Fibroblast of lung (primary cell): Measurements from ENCODE around the gene UBQLNL. TPM values are rescaled to one million over a fixed set of nuclear protein-coding genes. Genes with fewer than 3 reads are reported as not detected.

Source experiments
- DNase-seq, 2 donors: peaks; one replicate each; pipeline versions ENCODE4 v3.0.0 to v3.0.0-alpha.2; 2010; ENCODE audit warnings: low read depth in 2 of 2
- H2AFZ ChIP-seq: 2 replicates; pipeline ENCODE4 v1.5.1; 2012; ENCODE audit warnings: low read length, control low read depth, inconsistent platforms
- H3K27ac ChIP-seq: 2 replicates; pipeline ENCODE4 v1.5.1; 2011; ENCODE audit warnings: low read length, control low read depth; ENCODE audit not compliant: insufficient read depth
- H3K27me3 ChIP-seq: 2 replicates; pipeline ENCODE4 v1.5.1; 2011; ENCODE audit warnings: mild to moderate bottlenecking, low read length; ENCODE audit not compliant: control insufficient read depth, insufficient read depth
- H3K36me3 ChIP-seq: 2 replicates; pipeline ENCODE4 v1.5.1; 2011; ENCODE audit warnings: low read length; ENCODE audit not compliant: control insufficient read depth, insufficient read depth
- H3K4me1 ChIP-seq: 2 replicates; pipeline ENCODE4 v1.5.1; 2011; ENCODE audit warnings: low read length; ENCODE audit not compliant: control insufficient read depth, insufficient read depth; ENCODE audit errors: extremely low read depth
- H3K4me2 ChIP-seq: 2 replicates; pipeline ENCODE4 v1.5.1; 2011; ENCODE audit warnings: low read length, control low read depth; ENCODE audit not compliant: insufficient read depth; ENCODE audit errors: extremely low read depth
- H3K4me3 ChIP-seq, 4 experiments: fragments of 200-600 bp in 1 of 4; sonication (generic) in 1 of 4; replicated peaks in 1 of 4; 2 replicates each; pipeline ENCODE4 v1.5.1; 2011 to 2016; ENCODE audit warnings: low read length in 4 of 4, low read depth in 3 of 4, mild to moderate bottlenecking in 3 of 4, control low read depth in 2 of 4, inconsistent platforms in 1 of 4, mixed read lengths in 1 of 4; ENCODE audit not compliant: insufficient read depth in 1 of 4; ENCODE audit errors: control extremely low read depth in 1 of 4
- H3K79me2 ChIP-seq: 2 replicates; pipeline ENCODE4 v1.5.1; 2012; ENCODE audit warnings: mild to moderate bottlenecking, low read length, inconsistent platforms; ENCODE audit not compliant: control insufficient read depth, insufficient read depth
- H3K9ac ChIP-seq: 2 replicates; pipeline ENCODE4 v1.5.1; 2011; ENCODE audit warnings: mild to moderate bottlenecking, low read length, control low read depth; ENCODE audit not compliant: insufficient read depth
- H3K9me3 ChIP-seq: 2 replicates; pipeline ENCODE4 v1.5.1; 2012; ENCODE audit warnings: low read depth, low read length; ENCODE audit not compliant: control insufficient read depth, insufficient read depth
- H4K20me1 ChIP-seq: 2 replicates; pipeline ENCODE4 v1.5.1; 2011; ENCODE audit warnings: low read length; ENCODE audit not compliant: control insufficient read depth, insufficient read depth; ENCODE audit errors: extremely low read depth
- CTCF ChIP-seq, 2 donors: IDR thresholded peaks in 1 of 2; conservative IDR thresholded peaks in 1 of 2; 1 replicate in 1 of 2; 2 replicates in 1 of 2; pipeline ENCODE4 v1.5.1; 2011 to 2012; ENCODE audit warnings: low read length in 2 of 2, control low read depth in 1 of 2, inconsistent platforms in 1 of 2, low read depth in 1 of 2, mild to moderate bottlenecking in 1 of 2
- EZH2 ChIP-seq: IDR thresholded peaks from 2 replicates; pipeline ENCODE4 v1.5.1; 2012; ENCODE audit warnings: low read length, control low read depth, mild to moderate bottlenecking; ENCODE audit errors: missing control alignments
- polyA plus RNA-seq, 2 donors: library from polyadenylated mRNA; depleted of rRNA in 1 of 2; stranded (reverse) in 1 of 2; unstranded in 1 of 2; fragments of >200 nt; gene quantifications; 2 replicates each; pipeline ENCODE4 v1.2.1, GENCODE V29; 2011 to 2012; ENCODE audit warnings: missing spikeins in 1 of 2
- total RNA-seq: library from RNA; depleted of rRNA; stranded (reverse); fragments of >200 nt; gene quantifications from 2 replicates; pipeline ENCODE4 v1.2.1, GENCODE V29; 2014

UBQLNL gene
- total and polyA plus RNA-seq, 2 donors (not counting 1 experiment from before 2014, with no cell fraction given) = 0.09 to 0.17 TPM

- no peaks in the 10 kb centered on the region for H3K36me3 ChIP-seq
- H3K79me2 ChIP-seq = no peaks in the 10 kb centered on the region
- H3K27ac ChIP-seq = no peak overlapping the region
- no peak overlapping the region for H3K9ac ChIP-seq
- no peak overlapping the region for H3K4me3 ChIP-seq
- no peaks in the 10 kb centered on the region for H3K4me1 ChIP-seq
- no peaks in the 10 kb centered on the region for H4K20me1 ChIP-seq
- H3K9me3 ChIP-seq = no peaks in the 10 kb centered on the region
- H3K4me2 ChIP-seq = no peak overlapping the region
- no peaks in the 10 kb centered on the region for H3K27me3 ChIP-seq
- no peak for DNase-seq
- no peak overlapping the region for H2AFZ ChIP-seq
- TF ChIP-seq CTCF (conservative IDR thresholded peaks at IDR 0.05 in 1 of 2, IDR thresholded peaks at IDR 0.05 in 1 of 2; ENCODE audit: low read depth in 1 of 2, low read length in 2 of 2) (no peak), EZH2 (no peak)
These were observed 12.0 kb downstream of the UBQLNL start for GRCh38 chr11:5504403-5504921.

DNA sequence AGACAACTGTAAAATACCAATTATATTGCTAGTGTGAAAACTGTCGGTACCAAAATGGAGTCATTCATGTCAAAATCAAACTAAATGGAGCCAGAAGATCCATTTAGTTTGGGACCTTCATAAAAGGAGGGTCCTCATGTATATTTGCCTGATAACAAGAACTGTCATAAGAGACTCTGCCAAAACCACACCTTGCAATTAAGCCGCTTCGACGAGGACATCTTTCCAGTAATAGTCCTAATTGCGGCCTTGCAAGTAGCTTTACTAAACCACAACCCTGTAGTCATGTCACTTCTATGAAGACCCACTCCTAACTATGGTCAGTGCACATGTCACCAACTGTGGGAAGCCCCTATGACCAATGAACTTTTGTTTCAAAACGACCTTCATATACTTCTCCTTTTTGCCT lies 16.1 kb downstream of the UBQLNL start:
- no peak for TF ChIP-seq EZH2
- no peak for TF ChIP-seq CTCF (conservative IDR thresholded peaks at IDR 0.05 in 1 of 2, IDR thresholded peaks at IDR 0.05 in 1 of 2; ENCODE audit: low read depth in 1 of 2, low read length in 2 of 2)
- Histone ChIP-seq H3K9ac (no peak overlapping the region), H3K27ac (no peak overlapping the region), H3K27me3 (no peaks in the 10 kb centered on the region), H3K4me2 (no peak overlapping the region), H3K9me3 (no peaks in the 10 kb centered on the region), H3K4me1 (no peaks in the 10 kb centered on the region), H3K36me3 (no peaks in the 10 kb centered on the region), H2AFZ (no peak overlapping the region), H4K20me1 (no peaks in the 10 kb centered on the region), H3K4me3 (no peak overlapping the region), H3K79me2 (no peaks in the 10 kb centered on the region)
- no peak for DNase-seq

DNA sequence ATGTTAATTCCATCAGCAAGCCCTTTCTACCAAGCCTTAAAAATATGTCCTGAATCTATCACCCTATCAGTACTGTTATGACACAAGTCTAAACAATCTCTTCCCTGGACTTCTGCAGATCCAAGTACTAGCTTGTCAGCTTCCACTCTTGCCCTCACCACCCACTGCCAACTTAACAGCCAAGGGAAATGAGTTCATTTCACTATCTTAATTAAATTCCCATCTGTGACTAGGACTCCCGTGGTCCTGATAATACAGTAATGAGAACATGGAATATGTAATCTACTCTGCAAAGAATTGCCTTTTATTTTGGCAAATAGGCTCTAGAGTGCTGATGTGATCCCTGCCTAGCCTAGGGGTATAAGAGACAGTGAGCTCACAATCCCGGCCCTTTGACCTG lies 16.8 kb downstream of the UBQLNL start:
- H3K4me1 ChIP-seq = no peaks in the 10 kb centered on the region
- H3K9me3 ChIP-seq = no peaks in the 10 kb centered on the region
- no peaks in the 10 kb centered on the region for H3K79me2 ChIP-seq
- H3K4me3 ChIP-seq = no peak overlapping the region
- H3K4me2 ChIP-seq = no peak overlapping the region
- no peaks in the 10 kb centered on the region for H3K36me3 ChIP-seq
- no peaks in the 10 kb centered on the region for H4K20me1 ChIP-seq
- H3K27ac ChIP-seq = no peak overlapping the region
- no peak for DNase-seq
- no peak overlapping the region for H2AFZ ChIP-seq
- no peak for TF ChIP-seq EZH2
- no peak for TF ChIP-seq CTCF (conservative IDR thresholded peaks at IDR 0.05 in 1 of 2, IDR thresholded peaks at IDR 0.05 in 1 of 2; ENCODE audit: low read depth in 1 of 2, low read length in 2 of 2)
- H3K27me3 ChIP-seq = no peaks in the 10 kb centered on the region
- H3K9ac ChIP-seq = no peak overlapping the region
